SK-N-SH (cell line): ENCODE measurements around the gene STON2. TPM values are rescaled to one million over a fixed set of nuclear protein-coding genes. Genes with fewer than 3 reads are reported as not detected.

Experiments
- CTCF ChIA-PET: fragments of 300-600, 350-600 bp; formaldehyde crosslinking; extraction: SDS; loops from one replicate; lab custom pipeline; 2021; lab: Yijun Ruan, JAX
- POLR2A ChIA-PET: fragments of 350-600 bp; sonication (Branson Sonifier 250); formaldehyde crosslinking; extraction: SDS; loops from one replicate; lab custom pipeline; 2020; ENCODE audit warnings: antibody characterized with exemption, inconsistent platforms; lab: Yijun Ruan, JAX
- DNase-seq: peaks from one replicate; pipeline ENCODE4 v3.0.0; 2012
- H2AFZ ChIP-seq: fragments of 200-600 bp; sonication (generic); 2 replicates; pipeline ENCODE4 v1.8.1; 2016; ENCODE audit warnings: antibody characterized with exemption, mild to moderate bottlenecking, low read depth
- H3F3A ChIP-seq: fragments of 200-600 bp; sonication (generic); replicated peaks from 2 replicates; pipeline ENCODE3; 2016; ENCODE audit warnings: antibody characterized with exemption, mild to moderate bottlenecking; ENCODE audit not compliant: insufficient read depth
- H3K27ac ChIP-seq, 2 experiments: fragments of 200-500 bp in 1 of 2; fragments of 200-600 bp in 1 of 2; sonication (Bioruptor generic) in 1 of 2; sonication (generic), shearing (Covaris generic) in 1 of 2; 2 replicates each; pipeline versions ENCODE4 v1.5.1 to v1.6.1; 2014 to 2016; ENCODE audit warnings: low read depth in 2 of 2, inconsistent platforms in 1 of 2, low read length in 1 of 2, mild to moderate bottlenecking in 1 of 2, mixed read lengths in 1 of 2
- H3K27me3 ChIP-seq: fragments of 200-600 bp; sonication (generic), shearing (Covaris generic); 2 replicates; pipeline ENCODE4 v1.6.1; 2016; ENCODE audit warnings: mixed run types; ENCODE audit not compliant: insufficient read depth
- H3K36me3 ChIP-seq, 2 experiments: fragments of 200-500 bp in 1 of 2; fragments of 200-600 bp in 1 of 2; sonication (Bioruptor generic) in 1 of 2; sonication (generic) in 1 of 2; replicated peaks in 1 of 2; 2 replicates each; pipeline versions ENCODE3 to v1.5.1; 2014 to 2016; ENCODE audit warnings: low read length in 1 of 2, mild to moderate bottlenecking in 1 of 2; ENCODE audit not compliant: insufficient read depth in 2 of 2, control insufficient read depth in 1 of 2
- H3K4me1 ChIP-seq, 2 experiments: fragments of 200-500 bp in 1 of 2; fragments of 200-600 bp in 1 of 2; sonication (Bioruptor generic) in 1 of 2; sonication (generic), shearing (Covaris generic) in 1 of 2; 2 replicates each; pipeline versions ENCODE4 v1.5.1 to v1.6.1; 2014 to 2016; ENCODE audit warnings: low read depth in 1 of 2, low read length in 1 of 2, mixed run types in 1 of 2; ENCODE audit not compliant: insufficient read depth in 2 of 2, control insufficient read depth in 1 of 2
- H3K4me2 ChIP-seq: fragments of 200-600 bp; sonication (generic), shearing (Covaris generic); 2 replicates; pipeline ENCODE4 v1.6.1; 2017; ENCODE audit warnings: mixed run types
- H3K4me3 ChIP-seq, 2 experiments: fragments of 200-500 bp in 1 of 2; fragments of 200-600 bp in 1 of 2; sonication (Bioruptor generic) in 1 of 2; sonication (generic), shearing (Covaris generic) in 1 of 2; 2 replicates each; pipeline versions ENCODE4 v1.5.1 to v1.8.1; 2014 to 2016; ENCODE audit warnings: low read depth in 2 of 2, inconsistent platforms in 1 of 2, low read length in 1 of 2, mild to moderate bottlenecking in 1 of 2, mixed read lengths in 1 of 2, moderate library complexity in 1 of 2
- H3K79me2 ChIP-seq: fragments of 200-600 bp; sonication (generic); 2 replicates; pipeline ENCODE4 v1.8.1; 2017; ENCODE audit warnings: mild to moderate bottlenecking; ENCODE audit not compliant: insufficient read depth
- H3K9ac ChIP-seq: fragments of 200-600 bp; sonication (generic); 2 replicates; pipeline ENCODE4 v1.6.1; 2017; ENCODE audit warnings: mixed run types
- H3K9me2 ChIP-seq: fragments of 200-600 bp; sonication (generic); 2 replicates; pipeline ENCODE4 v1.6.1; 2017; ENCODE audit warnings: mixed run types
- H3K9me3 ChIP-seq: fragments of 200-600 bp; sonication (generic); 2 replicates; pipeline ENCODE4 v1.6.1; 2017; ENCODE audit warnings: mixed run types, mild to moderate bottlenecking, moderate library complexity
- H4K20me1 ChIP-seq: fragments of 200-600 bp; sonication (generic); 2 replicates; pipeline ENCODE4 v1.6.1; 2017; ENCODE audit warnings: mild to moderate bottlenecking, mixed run types; ENCODE audit not compliant: insufficient read depth
- ELF1 ChIP-seq: IDR thresholded peaks from 2 replicates; pipeline ENCODE4 v1.4.0; 2012
- EP300 ChIP-seq, 2 experiments: IDR thresholded peaks; 2 replicates each; pipeline versions ENCODE4 v1.4.0 to v1.6.1; 2012; ENCODE audit warnings: borderline replicate concordance in 1 of 2, low read depth in 1 of 2, low read length in 1 of 2
- EZH2phosphoT487 ChIP-seq: fragments of 200-600 bp; sonication (generic); IDR thresholded peaks from 2 replicates; pipeline ENCODE4 v1.6.1; 2017; ENCODE audit warnings: low read depth, mixed run types, mild to moderate bottlenecking, antibody characterized with exemption, moderate library complexity, borderline replicate concordance
- FOSL2 ChIP-seq: IDR thresholded peaks from 2 replicates; pipeline ENCODE4 v1.4.0; 2012; ENCODE audit warnings: low read depth, mild to moderate bottlenecking, moderate library complexity, borderline replicate concordance
- GABPA ChIP-seq: IDR thresholded peaks from 2 replicates; pipeline ENCODE4 v1.4.0; 2012; ENCODE audit warnings: low read depth, mild to moderate bottlenecking
- IRF3 ChIP-seq: fragments of 150-350 bp; IDR thresholded peaks from 2 replicates; pipeline ENCODE4 v1.6.1; 2016; ENCODE audit warnings: mild to moderate bottlenecking, low read depth, low read length
- MXI1 ChIP-seq: IDR thresholded peaks from 2 replicates; pipeline ENCODE4 v1.6.1; 2012; ENCODE audit warnings: mild to moderate bottlenecking, low read depth, low read length, improper control_type of control experiment
- PBX3 ChIP-seq: IDR thresholded peaks from 2 replicates; pipeline ENCODE4; 2012
- RAD21 ChIP-seq: IDR thresholded peaks from 2 replicates; pipeline ENCODE4 v1.6.1; 2012; ENCODE audit warnings: mild to moderate bottlenecking, low read length
- RXRA ChIP-seq: IDR thresholded peaks from 2 replicates; pipeline ENCODE4 v1.4.0; 2012; ENCODE audit warnings: low read depth, mild to moderate bottlenecking, borderline replicate concordance
- USF1 ChIP-seq: IDR thresholded peaks from 2 replicates; pipeline ENCODE4 v1.4.0; 2012; ENCODE audit warnings: low read depth, borderline replicate concordance
- ZBTB33 ChIP-seq: IDR thresholded peaks from 2 replicates; pipeline ENCODE4 v1.4.0; 2012; ENCODE audit warnings: low read depth, borderline replicate concordance
- WGBS: methylation state at CpG from one replicate; pipeline ENCODE4 v1.1.6; 2017; ENCODE audit warnings: low lambda C conversion rate; 5-methylcytosine and 5-hydroxymethylcytosine counted together
- polyA plus RNA-seq, 3 experiments: library from polyadenylated mRNA; depleted of rRNA; stranded (reverse); fragments of >200 nt; gene quantifications; 2 replicates each; pipeline ENCODE4 v1.2.3, GENCODE V29; 2012
- TF ChIP-seq, protein P1 (sequence below): fragments of 150-350 bp; IDR thresholded peaks from 2 replicates; pipeline ENCODE4 v1.6.1; 2017; ENCODE audit warnings: antibody characterized with exemption, low read length, low read depth, borderline replicate concordance
- TF ChIP-seq, protein P2 (sequence below): fragments of 200-600 bp; sonication (generic); IDR thresholded peaks from 2 replicates; pipeline ENCODE4 v1.6.1; 2017; ENCODE audit warnings: antibody characterized with exemption, mild to moderate bottlenecking, moderate library complexity

Gene STON2
- polyA plus RNA-seq, 1 of the 3 experiments (the other 2 are of a cell fraction): not detected

DNA sequence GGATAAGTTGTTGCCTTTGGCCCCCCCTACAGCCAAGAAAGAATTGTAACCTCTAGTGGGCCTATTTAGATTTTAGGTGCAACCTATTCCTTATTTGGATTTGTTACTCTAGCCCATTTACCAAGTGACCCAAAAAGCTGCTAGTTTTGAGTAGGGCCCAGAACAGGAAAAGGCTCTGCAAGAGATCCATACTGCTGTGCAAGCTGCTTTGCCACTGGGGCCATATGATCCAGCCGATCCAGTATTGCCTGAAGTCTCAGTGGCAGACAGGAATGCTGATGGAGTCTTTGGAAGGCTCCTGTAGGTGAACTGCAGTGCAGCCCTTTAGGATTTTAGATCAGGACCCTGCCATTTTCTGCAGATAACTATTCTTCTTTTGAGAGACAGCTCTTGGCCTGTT, 166.5 kb downstream of the STON2 start (continued):
- TF ChIP-seq ZBTB33: no peak
- TF ChIP-seq, protein P1, sequence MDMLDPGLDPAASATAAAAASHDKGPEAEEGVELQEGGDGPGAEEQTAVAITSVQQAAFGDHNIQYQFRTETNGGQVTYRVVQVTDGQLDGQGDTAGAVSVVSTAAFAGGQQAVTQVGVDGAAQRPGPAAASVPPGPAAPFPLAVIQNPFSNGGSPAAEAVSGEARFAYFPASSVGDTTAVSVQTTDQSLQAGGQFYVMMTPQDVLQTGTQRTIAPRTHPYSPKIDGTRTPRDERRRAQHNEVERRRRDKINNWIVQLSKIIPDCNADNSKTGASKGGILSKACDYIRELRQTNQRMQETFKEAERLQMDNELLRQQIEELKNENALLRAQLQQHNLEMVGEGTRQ: no peak

DNA sequence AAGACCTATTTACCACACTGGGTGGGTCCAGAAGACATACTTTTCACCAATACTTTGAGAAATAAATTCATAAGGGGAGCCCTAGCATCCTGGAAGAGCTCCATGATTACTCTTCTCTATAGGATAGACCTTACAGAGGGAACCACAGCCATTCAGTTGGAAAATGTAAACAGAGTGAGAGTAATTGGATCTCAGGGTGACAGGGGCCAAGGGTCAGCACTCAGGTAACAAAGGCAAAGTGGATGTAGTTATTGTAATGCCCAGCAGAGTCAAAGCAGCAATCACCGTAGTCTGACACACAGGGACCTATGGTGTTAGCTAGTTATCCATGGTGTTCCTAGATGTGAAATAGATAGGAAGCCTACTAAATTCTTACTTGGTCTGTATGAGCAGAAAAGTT, 168.6 kb downstream of the STON2 start:
- DNase-seq: no peak
- no peak overlapping the region for H3K9ac ChIP-seq
- no peaks in the 10 kb centered on the region for H4K20me1 ChIP-seq
- no peak overlapping the region for H3K4me3 ChIP-seq
- H3K27me3 ChIP-seq: no peaks in the 10 kb centered on the region
- H3K27ac ChIP-seq: no peak overlapping the region
- H3K4me2 ChIP-seq: no peak overlapping the region
- no peaks in the 10 kb centered on the region for H3K9me3 ChIP-seq
- WGBS: 73% methylated on average over 1 of the region's 1 CpG
- peaks cover 0 to 4% of the 10 kb centered on the region in 2 experiments; a peak in 1 of 4 replicates for H3K4me1 ChIP-seq
- no peak overlapping the region for H2AFZ ChIP-seq
- ChIA-PET POLR2A (no interaction called here), CTCF (no interaction called here)
- no peaks in the 10 kb centered on the region for H3K9me2 ChIP-seq
- no peaks in the 10 kb centered on the region for H3K79me2 ChIP-seq
- TF ChIP-seq USF1 (no peak), RXRA (no peak), IRF3 (no peak), MXI1 (no peak), EP300 (IDR thresholded peaks at IDR 0.05; ENCODE audit: borderline replicate concordance in 1 of 2, low read depth in 1 of 2, low read length in 1 of 2) (no peak), RAD21 (no peak), GABPA (no peak), PBX3 (no peak), ELF1 (no peak), FOSL2 (no peak), EZH2phosphoT487 (no peak)
- TF ChIP-seq, protein P2, sequence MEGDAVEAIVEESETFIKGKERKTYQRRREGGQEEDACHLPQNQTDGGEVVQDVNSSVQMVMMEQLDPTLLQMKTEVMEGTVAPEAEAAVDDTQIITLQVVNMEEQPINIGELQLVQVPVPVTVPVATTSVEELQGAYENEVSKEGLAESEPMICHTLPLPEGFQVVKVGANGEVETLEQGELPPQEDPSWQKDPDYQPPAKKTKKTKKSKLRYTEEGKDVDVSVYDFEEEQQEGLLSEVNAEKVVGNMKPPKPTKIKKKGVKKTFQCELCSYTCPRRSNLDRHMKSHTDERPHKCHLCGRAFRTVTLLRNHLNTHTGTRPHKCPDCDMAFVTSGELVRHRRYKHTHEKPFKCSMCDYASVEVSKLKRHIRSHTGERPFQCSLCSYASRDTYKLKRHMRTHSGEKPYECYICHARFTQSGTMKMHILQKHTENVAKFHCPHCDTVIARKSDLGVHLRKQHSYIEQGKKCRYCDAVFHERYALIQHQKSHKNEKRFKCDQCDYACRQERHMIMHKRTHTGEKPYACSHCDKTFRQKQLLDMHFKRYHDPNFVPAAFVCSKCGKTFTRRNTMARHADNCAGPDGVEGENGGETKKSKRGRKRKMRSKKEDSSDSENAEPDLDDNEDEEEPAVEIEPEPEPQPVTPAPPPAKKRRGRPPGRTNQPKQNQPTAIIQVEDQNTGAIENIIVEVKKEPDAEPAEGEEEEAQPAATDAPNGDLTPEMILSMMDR: no peak
- TF ChIP-seq, protein P1: no peak
- no peaks in the 10 kb centered on the region for H3F3A ChIP-seq
- no peaks in the 10 kb centered on the region for H3K36me3 ChIP-seq
